Fibroblast of peridontal ligament (primary cell): ENCODE measurements around the gene CCDC85B.

Experiments
- DNase-seq: peaks from one replicate; pipeline ENCODE4 v3.0.0-alpha.2; 2010; ENCODE audit errors: extremely low read depth

Gene CCDC85B

DNA sequence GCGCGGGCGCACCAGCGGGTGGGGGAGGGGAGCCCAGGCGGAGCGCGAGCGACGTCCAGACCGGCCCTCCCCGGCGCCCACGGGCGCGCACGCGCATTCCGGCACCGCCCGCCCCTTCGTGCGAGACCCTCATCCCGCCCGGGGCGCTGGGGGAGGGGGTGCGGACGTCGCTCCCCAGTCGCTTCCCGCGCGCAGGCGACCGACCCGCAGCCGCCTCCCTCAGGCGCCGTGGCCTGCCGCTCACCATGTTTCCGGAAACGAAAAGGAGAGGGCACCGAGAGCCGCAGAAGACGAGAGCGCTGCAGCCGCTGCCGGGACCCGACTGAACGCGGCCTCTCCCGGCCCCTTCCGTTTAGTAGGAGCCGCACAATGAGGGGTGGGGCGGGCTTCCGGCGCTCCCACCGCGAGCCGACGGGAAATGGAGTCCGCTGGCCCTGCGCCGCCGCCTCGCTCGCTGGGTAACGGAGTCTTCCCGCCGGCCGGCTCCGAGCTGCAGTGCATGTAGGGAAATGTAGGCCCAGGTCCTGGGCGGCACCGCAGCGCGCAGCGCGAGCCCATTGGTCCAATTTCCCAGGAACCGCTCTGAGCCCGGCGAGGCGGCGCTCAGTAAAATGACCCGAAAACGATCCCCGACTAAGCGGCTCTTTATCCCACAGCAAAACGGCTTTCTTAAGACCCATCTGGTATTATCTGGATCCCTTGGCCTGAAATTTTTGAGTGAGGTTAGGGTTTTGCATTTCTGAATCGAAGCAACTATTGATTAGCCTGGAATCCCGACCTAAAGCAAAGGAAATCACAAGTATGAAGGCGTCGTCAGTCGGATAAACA, 32.4 kb upstream of the CCDC85B start, which contains the start of gene CFL1:
Gene CFL1 (minus strand): TSS at position 328 of the 828 bp plus-strand sequence. CDS start 81 bp downstream, at position 247.
- DNase-seq: peak; percentile 94

- no peak for DNase-seq
Observed at GRCh38 chr11:65858681-65859087, 31.8 kb upstream of the CCDC85B start.

- DNase-seq: peak; percentile 97
Observed at GRCh38 chr11:65859095-65859811, 31.2 kb upstream of the CCDC85B start.

GRCh38 chr11:65859812-65860277, 30.6 kb upstream of the CCDC85B start:
- DNase-seq: no peak

DNA sequence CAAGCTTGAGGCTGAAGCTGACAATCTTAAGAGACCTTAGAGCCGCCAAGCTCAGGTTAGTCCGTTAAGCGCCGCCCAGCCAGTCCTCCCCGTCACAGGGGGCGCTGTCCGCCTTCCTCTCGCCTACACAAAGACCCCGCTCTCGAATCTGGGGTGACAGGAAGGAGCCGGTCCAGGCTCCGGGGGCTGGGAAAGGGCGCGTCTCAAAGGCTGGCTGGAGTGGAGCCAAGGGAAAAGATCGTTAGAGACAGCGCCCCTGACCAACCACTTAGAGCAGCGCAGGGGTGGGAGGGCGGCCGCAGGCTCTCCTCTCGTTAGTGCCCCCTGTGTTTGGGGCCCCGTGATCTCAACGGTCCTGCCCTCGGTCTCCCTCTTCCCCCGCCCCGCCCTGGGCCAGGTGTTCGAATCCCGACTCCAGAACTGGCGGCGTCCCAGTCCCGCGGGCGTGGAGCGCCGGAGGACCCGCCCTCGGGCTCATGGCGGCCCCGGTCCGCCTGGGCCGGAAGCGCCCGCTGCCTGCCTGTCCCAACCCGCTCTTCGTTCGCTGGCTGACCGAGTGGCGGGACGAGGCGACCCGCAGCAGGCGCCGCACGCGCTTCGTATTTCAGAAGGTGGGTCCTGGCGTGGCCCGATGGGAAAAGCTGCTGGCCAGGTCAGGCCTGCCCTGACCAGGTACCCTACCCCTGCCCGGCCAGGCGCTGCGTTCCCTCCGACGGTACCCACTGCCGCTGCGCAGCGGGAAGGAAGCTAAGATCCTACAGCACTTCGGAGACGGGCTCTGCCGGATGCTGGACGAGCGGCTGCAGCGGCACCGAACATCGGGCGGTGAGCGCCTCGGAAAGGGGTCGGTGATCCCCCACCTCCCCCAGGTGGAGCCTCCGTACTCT, 30.0 kb upstream of the CCDC85B start, which contains the start of gene MUS81:
Gene MUS81 (plus strand): TSS at position 156 of the 887 bp plus-strand sequence. CDS start 321 bp downstream, at position 477.
- peak; percentile 97 for DNase-seq

GRCh38 chr11:65861165-65861505, 29.3 kb upstream of the CCDC85B start:
- no peak for DNase-seq

DNA sequence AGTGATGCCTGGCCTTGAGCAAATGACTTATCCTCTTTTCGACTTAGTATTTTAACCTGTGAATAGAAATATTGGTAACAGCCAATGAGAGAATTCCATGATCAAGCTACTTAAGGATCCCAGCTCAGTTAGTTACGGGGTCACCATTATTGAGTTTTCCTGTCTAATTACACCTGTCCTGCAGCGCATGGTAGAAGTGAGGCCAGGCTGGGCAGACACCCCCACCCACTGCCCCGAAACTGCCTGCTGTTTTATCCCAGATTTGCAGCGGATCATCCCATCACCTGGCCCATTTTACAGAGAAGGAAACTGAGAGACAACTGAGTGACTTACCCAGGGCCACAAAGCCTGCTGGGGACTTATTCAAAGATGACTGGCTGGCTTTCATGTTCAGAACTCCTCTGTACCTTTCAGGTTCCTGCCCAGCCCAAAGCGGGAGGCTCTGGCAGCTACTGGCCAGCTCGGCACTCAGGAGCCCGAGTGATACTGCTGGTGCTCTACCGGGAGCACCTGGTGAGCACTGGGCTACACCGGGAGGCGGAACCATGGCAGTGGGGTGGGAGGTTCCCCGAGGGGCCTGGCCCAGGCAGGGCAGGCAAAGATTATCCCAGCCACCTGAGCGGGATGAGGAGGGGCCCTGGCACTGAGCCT, 28.8 kb upstream of the CCDC85B start:
- DNase-seq: no peak

DNA sequence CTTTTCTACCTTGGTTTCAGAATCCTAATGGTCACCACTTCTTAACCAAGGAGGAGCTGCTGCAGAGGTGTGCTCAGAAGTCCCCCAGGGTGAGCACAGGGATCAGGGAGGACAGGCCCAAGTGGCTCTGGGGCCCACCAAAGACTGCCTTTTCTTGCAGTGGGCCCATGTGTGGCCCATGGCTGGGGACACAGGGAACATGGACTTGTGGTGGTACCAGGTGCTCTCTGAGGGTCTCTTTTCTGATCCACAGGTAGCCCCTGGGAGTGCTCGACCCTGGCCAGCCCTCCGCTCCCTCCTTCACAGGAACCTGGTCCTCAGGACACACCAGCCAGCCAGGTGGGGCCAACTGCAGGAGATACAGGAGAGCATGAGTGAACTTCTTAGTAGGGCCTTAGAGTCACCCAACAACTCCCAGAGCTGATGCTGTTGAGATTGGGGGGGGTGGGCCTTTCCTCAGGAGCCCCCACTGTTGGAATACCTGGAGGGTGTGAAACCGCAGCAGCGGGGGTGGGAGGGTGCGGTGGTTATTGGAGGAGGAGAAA, 28.2 kb upstream of the CCDC85B start:
- no peak for DNase-seq

- DNase-seq: no peak
Observed at GRCh38 chr11:65862941-65863888, 27.3 kb upstream of the CCDC85B start.

GRCh38 chr11:65863889-65864705, 26.4 kb upstream of the CCDC85B start:
- no peak for DNase-seq

DNA sequence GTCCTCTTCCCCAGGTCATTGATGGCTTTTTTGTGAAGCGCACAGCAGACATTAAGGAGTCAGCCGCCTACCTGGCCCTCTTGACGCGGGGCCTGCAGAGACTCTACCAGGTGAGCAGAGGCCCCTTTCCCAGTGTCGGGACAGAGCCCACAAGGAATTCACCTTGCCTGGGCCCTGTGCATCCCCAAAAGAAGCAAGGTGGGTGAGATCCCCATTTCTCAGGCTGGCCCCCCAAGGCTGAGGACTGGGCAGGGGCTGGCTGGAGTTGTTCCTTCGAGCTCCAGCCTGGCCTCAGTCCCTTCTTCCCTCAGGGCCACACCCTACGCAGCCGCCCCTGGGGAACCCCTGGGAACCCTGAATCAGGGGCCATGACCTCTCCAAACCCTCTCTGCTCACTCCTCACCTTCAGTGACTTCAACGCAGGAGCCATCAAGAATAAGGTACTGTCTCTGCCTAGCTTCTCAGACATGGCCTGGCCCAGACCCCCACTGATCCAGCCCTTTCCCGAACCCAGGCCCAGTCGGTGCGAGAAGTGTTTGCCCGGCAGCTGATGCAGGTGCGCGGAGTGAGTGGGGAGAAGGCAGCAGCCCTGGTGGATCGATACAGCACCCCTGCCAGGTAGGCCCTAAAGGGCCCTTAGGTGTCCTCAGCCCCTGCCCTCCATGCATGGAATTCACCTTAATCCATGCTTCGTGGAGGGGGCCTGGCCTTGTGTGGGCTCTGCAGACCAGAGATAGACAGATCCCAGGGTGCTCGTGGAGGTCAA, 25.6 kb upstream of the CCDC85B start:
- no peak for DNase-seq

- no peak for DNase-seq
Observed at GRCh38 chr11:65865550-65866172, 24.8 kb upstream of the CCDC85B start.

GRCh38 chr11:65866509-65867283, 23.8 kb upstream of the CCDC85B start:
- DNase-seq: no peak

GRCh38 chr11:65867284-65868071, 23.0 kb upstream of the CCDC85B start:
- no peak for DNase-seq

- DNase-seq: no peak
Observed at GRCh38 chr11:65868076-65868667, 22.3 kb upstream of the CCDC85B start.

DNA sequence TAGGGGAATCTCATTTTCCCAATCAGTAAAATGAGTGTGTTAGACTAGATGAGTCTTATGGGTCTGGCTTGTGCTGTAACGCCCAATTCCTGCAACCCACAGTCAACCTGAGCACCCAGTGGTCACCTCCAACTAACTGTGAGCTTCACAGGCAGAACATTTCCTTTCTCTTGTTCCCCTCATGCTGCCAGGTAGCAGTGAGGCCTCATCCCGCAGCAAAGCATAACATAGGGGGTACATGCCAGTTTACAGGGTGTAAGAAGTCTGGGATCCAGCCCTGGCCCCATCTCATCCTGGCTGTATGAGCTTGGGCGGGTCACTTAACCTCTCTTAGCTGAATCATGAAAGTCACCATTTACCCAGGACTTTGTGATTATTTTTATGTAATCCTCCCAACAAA, 21.6 kb upstream of the CCDC85B start:
- DNase-seq: no peak
